ENCODE measurements around the gene CTNNBIP1. TPM values are rescaled to one million over a fixed set of nuclear protein-coding genes. Genes with fewer than 3 reads are reported as not detected.

The CTNNBIP1 gene
- total RNA-seq, 1 experiment from 2014 or later, result 14.6 TPM

GRCh38 chr1:9906466-9906865 is 3.6 kb downstream of the CTNNBIP1 start:
- Histone ChIP-seq H3K9me3 (ENCODE audit: low read depth, low read length, poor library complexity, severe bottlenecking) (no peaks in the 10 kb centered on the region), H3K27ac (ENCODE audit: low read depth, low read length, poor library complexity, severe bottlenecking) (no peak overlapping the region), H3K4me3 (ENCODE audit: low read depth, low read length, poor library complexity, severe bottlenecking) (no peak overlapping the region), H3K4me1 (ENCODE audit: insufficient read depth, low read length, poor library complexity, severe bottlenecking) (peaks cover 7% of the 10 kb centered on the region), H3K27me3 (replicated peaks; ENCODE audit: insufficient read depth, low read depth, low read length, poor library complexity) (no peaks in the 10 kb centered on the region), H3K36me3 (ENCODE audit: insufficient read depth, low read length, poor library complexity, severe bottlenecking) (no peaks in the 10 kb centered on the region)
- CTCF ChIA-PET, result no interaction called here
- intact Hi-C loops (cut with micrococcal nuclease; ENCODE audit: unreplicated experiment), result no loop called here
- no peak for DNase-seq (ENCODE audit: low spot score)
- TF ChIP-seq CTCF (conservative IDR thresholded peaks at IDR 0.05; ENCODE audit: low read depth, low read length) (no peak), EZH2 (IDR thresholded peaks at IDR 0.05; ENCODE audit: borderline replicate concordance, low read depth, low read length, poor library complexity, severe bottlenecking) (no peak)
- BruUV-seq (replicated peaks), result no TSS peak
- POLR2A ChIA-PET (ENCODE audit: low non-redundant PET), result no interaction called here

- no peak for TF ChIP-seq EZH2 (IDR thresholded peaks at IDR 0.05; ENCODE audit: borderline replicate concordance, low read depth, low read length, poor library complexity, severe bottlenecking)
- no peak for TF ChIP-seq CTCF (conservative IDR thresholded peaks at IDR 0.05; ENCODE audit: low read depth, low read length)
- peaks cover 7% of the 10 kb centered on the region for H3K4me1 ChIP-seq (ENCODE audit: insufficient read depth, low read length, poor library complexity, severe bottlenecking)
- no peak overlapping the region for H3K27ac ChIP-seq (ENCODE audit: low read depth, low read length, poor library complexity, severe bottlenecking)
- intact Hi-C loops (cut with micrococcal nuclease; ENCODE audit: unreplicated experiment), result no loop called here
- CTCF ChIA-PET, result interaction anchor here (0.6 to 0.7 kb wide), 2 partner anchors 46 to 76 kb away, joined by 3 to 4 read pairs; no protein-coding TSS in a partner anchor
- no TSS peak for BruUV-seq (replicated peaks)
- no peak for DNase-seq (ENCODE audit: low spot score)
- POLR2A ChIA-PET (ENCODE audit: low non-redundant PET), result no interaction called here
- no peaks in the 10 kb centered on the region for H3K36me3 ChIP-seq (ENCODE audit: insufficient read depth, low read length, poor library complexity, severe bottlenecking)
- H3K9me3 ChIP-seq (ENCODE audit: low read depth, low read length, poor library complexity, severe bottlenecking), result no peaks in the 10 kb centered on the region
- H3K27me3 ChIP-seq (replicated peaks; ENCODE audit: insufficient read depth, low read depth, low read length, poor library complexity), result no peaks in the 10 kb centered on the region
- no peak overlapping the region for H3K4me3 ChIP-seq (ENCODE audit: low read depth, low read length, poor library complexity, severe bottlenecking)
These were observed 5.1 kb downstream of the CTNNBIP1 start for GRCh38 chr1:9905010-9905409.

GRCh38 chr1:9904596-9904995 is 5.5 kb downstream of the CTNNBIP1 start:
- Histone ChIP-seq H3K9me3 (ENCODE audit: low read depth, low read length, poor library complexity, severe bottlenecking) (no peaks in the 10 kb centered on the region), H3K4me1 (ENCODE audit: insufficient read depth, low read length, poor library complexity, severe bottlenecking) (peaks cover 7% of the 10 kb centered on the region), H3K4me3 (ENCODE audit: low read depth, low read length, poor library complexity, severe bottlenecking) (no peak overlapping the region), H3K36me3 (ENCODE audit: insufficient read depth, low read length, poor library complexity, severe bottlenecking) (no peaks in the 10 kb centered on the region), H3K27ac (ENCODE audit: low read depth, low read length, poor library complexity, severe bottlenecking) (no peak overlapping the region), H3K27me3 (replicated peaks; ENCODE audit: insufficient read depth, low read depth, low read length, poor library complexity) (no peaks in the 10 kb centered on the region)
- DNase-seq (ENCODE audit: low spot score), result no peak
- TF ChIP-seq CTCF (conservative IDR thresholded peaks at IDR 0.05; ENCODE audit: low read depth, low read length) (no peak), EZH2 (IDR thresholded peaks at IDR 0.05; ENCODE audit: borderline replicate concordance, low read depth, low read length, poor library complexity, severe bottlenecking) (no peak)
- no TSS peak for BruUV-seq (replicated peaks)
- ChIA-PET CTCF (interaction anchor here (0.6 kb wide), 1 partner anchor 47 kb away, joined by 3 read pairs; no protein-coding TSS in a partner anchor), POLR2A (ENCODE audit: low non-redundant PET) (no interaction called here)
- intact Hi-C loops (cut with micrococcal nuclease; ENCODE audit: unreplicated experiment), result no loop called here

Measured in A673 (cell line).